ENCODE data around the gene NPM3. TPM values are rescaled to one million over a fixed set of nuclear protein-coding genes. Genes with fewer than 3 reads are reported as not detected.

The NPM3 gene
- total RNA-seq, 1 experiment from 2014 or later: 260 TPM

DNA sequence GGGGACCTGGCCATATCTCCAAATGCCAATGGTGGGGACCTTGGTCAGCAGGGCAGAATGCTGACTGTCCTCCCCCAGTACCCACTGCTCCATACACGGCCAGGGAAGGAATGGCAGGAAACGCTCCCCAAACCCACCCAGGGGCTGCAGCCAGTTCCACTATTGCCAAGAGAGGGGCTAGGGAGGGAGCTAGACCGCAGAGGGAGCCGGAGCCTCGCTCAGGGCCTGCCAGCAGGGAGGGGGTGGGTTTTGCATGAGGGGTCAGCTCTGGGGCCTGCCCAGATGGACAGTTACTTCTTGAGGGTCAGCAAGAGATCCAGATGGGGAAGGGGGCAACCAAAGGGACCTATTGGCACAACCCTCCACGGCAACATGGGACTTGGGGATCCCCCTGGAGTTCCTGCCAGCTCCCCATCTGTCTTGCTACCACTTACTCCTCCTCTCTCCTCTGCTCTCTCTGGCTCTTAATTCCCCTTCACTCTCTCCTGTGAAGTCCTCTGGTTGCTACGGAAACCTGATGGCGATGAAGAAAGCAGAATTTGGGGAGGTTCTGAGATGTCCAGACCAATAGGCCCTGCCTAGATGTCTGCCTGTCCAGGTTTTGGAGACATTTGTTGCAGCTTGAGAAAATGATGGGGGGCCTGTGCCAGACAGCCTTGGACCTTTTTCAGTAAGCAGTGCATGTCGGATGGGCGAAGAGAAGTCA lies 20.0 kb downstream of the NPM3 start (continued):
- TF ChIP-seq ELF4 (CRISPR knock-in tag; IDR thresholded peaks at IDR 0.05; ENCODE audit: low read depth): no peak
- TF ChIP-seq CDX4 (CRISPR knock-in tag; IDR thresholded peaks at IDR 0.05; ENCODE audit: borderline replicate concordance): no peak
- TF ChIP-seq, protein P1, sequence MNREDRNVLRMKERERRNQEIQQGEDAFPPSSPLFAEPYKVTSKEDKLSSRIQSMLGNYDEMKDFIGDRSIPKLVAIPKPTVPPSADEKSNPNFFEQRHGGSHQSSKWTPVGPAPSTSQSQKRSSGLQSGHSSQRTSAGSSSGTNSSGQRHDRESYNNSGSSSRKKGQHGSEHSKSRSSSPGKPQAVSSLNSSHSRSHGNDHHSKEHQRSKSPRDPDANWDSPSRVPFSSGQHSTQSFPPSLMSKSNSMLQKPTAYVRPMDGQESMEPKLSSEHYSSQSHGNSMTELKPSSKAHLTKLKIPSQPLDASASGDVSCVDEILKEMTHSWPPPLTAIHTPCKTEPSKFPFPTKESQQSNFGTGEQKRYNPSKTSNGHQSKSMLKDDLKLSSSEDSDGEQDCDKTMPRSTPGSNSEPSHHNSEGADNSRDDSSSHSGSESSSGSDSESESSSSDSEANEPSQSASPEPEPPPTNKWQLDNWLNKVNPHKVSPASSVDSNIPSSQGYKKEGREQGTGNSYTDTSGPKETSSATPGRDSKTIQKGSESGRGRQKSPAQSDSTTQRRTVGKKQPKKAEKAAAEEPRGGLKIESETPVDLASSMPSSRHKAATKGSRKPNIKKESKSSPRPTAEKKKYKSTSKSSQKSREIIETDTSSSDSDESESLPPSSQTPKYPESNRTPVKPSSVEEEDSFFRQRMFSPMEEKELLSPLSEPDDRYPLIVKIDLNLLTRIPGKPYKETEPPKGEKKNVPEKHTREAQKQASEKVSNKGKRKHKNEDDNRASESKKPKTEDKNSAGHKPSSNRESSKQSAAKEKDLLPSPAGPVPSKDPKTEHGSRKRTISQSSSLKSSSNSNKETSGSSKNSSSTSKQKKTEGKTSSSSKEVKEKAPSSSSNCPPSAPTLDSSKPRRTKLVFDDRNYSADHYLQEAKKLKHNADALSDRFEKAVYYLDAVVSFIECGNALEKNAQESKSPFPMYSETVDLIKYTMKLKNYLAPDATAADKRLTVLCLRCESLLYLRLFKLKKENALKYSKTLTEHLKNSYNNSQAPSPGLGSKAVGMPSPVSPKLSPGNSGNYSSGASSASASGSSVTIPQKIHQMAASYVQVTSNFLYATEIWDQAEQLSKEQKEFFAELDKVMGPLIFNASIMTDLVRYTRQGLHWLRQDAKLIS (CRISPR knock-in tag; IDR thresholded peaks at IDR 0.05; ENCODE audit: borderline replicate concordance): no peak

DNA sequence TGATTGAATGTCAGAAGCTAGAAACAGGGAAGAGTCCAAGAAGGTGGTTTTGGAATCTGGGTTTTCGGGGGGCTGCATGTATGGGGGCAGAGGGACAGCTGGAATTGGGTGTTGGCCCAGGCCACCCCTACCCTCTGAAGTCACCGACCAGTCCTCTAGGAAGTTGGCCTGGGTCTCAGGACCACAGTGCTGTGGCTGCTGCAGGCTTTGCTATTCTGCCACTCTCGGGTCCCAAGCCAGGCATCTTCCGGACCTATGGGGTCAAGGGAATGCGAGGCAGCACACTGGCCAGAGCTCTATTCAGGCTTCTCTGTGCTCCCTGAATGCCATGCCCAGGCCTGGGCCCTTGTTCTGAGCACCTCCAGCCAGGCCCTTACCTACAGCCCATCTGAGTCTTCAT lies 20.5 kb downstream of the NPM3 start:
- CTCF ChIA-PET: interaction anchor here (1.3 to 1.6 kb wide), 3 partner anchors 11 to 19 kb away, joined by 3 to 6 read pairs (median 5); no protein-coding TSS in a partner anchor
- no peaks in the 10 kb centered on the region for H3K9me3 Mint-ChIP-seq
- H3K27me3 Mint-ChIP-seq (ENCODE audit: low read depth): peaks cover 8% of the 10 kb centered on the region
- H3K4me1 Mint-ChIP-seq: peaks cover 19% of the 10 kb centered on the region
- H3K36me3 Mint-ChIP-seq: no peaks in the 10 kb centered on the region
- TF ChIP-seq, protein P2, sequence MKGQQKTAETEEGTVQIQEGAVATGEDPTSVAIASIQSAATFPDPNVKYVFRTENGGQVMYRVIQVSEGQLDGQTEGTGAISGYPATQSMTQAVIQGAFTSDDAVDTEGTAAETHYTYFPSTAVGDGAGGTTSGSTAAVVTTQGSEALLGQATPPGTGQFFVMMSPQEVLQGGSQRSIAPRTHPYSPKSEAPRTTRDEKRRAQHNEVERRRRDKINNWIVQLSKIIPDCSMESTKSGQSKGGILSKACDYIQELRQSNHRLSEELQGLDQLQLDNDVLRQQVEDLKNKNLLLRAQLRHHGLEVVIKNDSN (CRISPR knock-in tag; IDR thresholded peaks at IDR 0.05): no peak
- TF ChIP-seq ETV6 (CRISPR knock-in tag; IDR thresholded peaks at IDR 0.05): no peak
- no peak for TF ChIP-seq ZNF532 (CRISPR knock-in tag; IDR thresholded peaks at IDR 0.05; ENCODE audit: borderline replicate concordance)
- TF ChIP-seq EMX1 (CRISPR knock-in tag; IDR thresholded peaks at IDR 0.05): no peak
- TF ChIP-seq KAT7 (CRISPR knock-in tag; IDR thresholded peaks at IDR 0.05; ENCODE audit: borderline replicate concordance): no peak
- TF ChIP-seq, protein P3, sequence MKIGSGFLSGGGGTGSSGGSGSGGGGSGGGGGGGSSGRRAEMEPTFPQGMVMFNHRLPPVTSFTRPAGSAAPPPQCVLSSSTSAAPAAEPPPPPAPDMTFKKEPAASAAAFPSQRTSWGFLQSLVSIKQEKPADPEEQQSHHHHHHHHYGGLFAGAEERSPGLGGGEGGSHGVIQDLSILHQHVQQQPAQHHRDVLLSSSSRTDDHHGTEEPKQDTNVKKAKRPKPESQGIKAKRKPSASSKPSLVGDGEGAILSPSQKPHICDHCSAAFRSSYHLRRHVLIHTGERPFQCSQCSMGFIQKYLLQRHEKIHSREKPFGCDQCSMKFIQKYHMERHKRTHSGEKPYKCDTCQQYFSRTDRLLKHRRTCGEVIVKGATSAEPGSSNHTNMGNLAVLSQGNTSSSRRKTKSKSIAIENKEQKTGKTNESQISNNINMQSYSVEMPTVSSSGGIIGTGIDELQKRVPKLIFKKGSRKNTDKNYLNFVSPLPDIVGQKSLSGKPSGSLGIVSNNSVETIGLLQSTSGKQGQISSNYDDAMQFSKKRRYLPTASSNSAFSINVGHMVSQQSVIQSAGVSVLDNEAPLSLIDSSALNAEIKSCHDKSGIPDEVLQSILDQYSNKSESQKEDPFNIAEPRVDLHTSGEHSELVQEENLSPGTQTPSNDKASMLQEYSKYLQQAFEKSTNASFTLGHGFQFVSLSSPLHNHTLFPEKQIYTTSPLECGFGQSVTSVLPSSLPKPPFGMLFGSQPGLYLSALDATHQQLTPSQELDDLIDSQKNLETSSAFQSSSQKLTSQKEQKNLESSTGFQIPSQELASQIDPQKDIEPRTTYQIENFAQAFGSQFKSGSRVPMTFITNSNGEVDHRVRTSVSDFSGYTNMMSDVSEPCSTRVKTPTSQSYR (CRISPR knock-in tag; IDR thresholded peaks at IDR 0.05): no peak
- no peak for TF ChIP-seq NFATC4 (CRISPR knock-in tag; IDR thresholded peaks at IDR 0.05)
- TF ChIP-seq CDX4 (CRISPR knock-in tag; IDR thresholded peaks at IDR 0.05; ENCODE audit: borderline replicate concordance): no peak
- no peak for TF ChIP-seq ERG (CRISPR knock-in tag; IDR thresholded peaks at IDR 0.05)
- no peak for TF ChIP-seq SMAD3 (CRISPR knock-in tag; IDR thresholded peaks at IDR 0.05; ENCODE audit: borderline replicate concordance)
- no peak for TF ChIP-seq CREB1 (CRISPR knock-in tag; IDR thresholded peaks at IDR 0.05)
- TF ChIP-seq TEAD1 (CRISPR knock-in tag; IDR thresholded peaks at IDR 0.05): no peak
- no peak for TF ChIP-seq E2F5 (CRISPR knock-in tag; IDR thresholded peaks at IDR 0.05)
- TF ChIP-seq ZNF121 (CRISPR knock-in tag; IDR thresholded peaks at IDR 0.05): no peak
- no peak for TF ChIP-seq SMAD4 (CRISPR knock-in tag; IDR thresholded peaks at IDR 0.05)
- TF ChIP-seq MXD4 (CRISPR knock-in tag; IDR thresholded peaks at IDR 0.05; ENCODE audit: borderline replicate concordance): no peak
- no peak for TF ChIP-seq CREM (CRISPR knock-in tag; IDR thresholded peaks at IDR 0.05)
- DNase-seq (ENCODE audit: low spot score): no peak
- no peak for ATAC-seq
- H3K27ac Mint-ChIP-seq: no peak overlapping the region
- POLR2A ChIA-PET: interaction anchor here (0.6 kb wide), 1 partner anchor 432 kb away, joined by 7 read pairs; no protein-coding TSS in a partner anchor
- H3K4me3 Mint-ChIP-seq: no peak overlapping the region
